Stimulated activated CD4-positive, alpha-beta T cell treated with anti-CD3 and anti-CD28 coated beads, Interleukin-1b, Interleukin-23, amount 100 ng/mL, for 24 hours (primary cell): ENCODE measurements around the gene ABTB2.
"Not testable (repeated sequence)": the region's sequence is repeated elsewhere in the genome, so short reads cannot be mapped to it uniquely, and the experiment has no call there.

ENCODE experiments used
- DNase-seq, 4 experiments: peaks; one replicate each; pipeline ENCODE4 v3.0.0-alpha.2; 2020; ENCODE audit warnings: low read depth in 4 of 4, low spot score in 1 of 4

Gene ABTB2

DNA sequence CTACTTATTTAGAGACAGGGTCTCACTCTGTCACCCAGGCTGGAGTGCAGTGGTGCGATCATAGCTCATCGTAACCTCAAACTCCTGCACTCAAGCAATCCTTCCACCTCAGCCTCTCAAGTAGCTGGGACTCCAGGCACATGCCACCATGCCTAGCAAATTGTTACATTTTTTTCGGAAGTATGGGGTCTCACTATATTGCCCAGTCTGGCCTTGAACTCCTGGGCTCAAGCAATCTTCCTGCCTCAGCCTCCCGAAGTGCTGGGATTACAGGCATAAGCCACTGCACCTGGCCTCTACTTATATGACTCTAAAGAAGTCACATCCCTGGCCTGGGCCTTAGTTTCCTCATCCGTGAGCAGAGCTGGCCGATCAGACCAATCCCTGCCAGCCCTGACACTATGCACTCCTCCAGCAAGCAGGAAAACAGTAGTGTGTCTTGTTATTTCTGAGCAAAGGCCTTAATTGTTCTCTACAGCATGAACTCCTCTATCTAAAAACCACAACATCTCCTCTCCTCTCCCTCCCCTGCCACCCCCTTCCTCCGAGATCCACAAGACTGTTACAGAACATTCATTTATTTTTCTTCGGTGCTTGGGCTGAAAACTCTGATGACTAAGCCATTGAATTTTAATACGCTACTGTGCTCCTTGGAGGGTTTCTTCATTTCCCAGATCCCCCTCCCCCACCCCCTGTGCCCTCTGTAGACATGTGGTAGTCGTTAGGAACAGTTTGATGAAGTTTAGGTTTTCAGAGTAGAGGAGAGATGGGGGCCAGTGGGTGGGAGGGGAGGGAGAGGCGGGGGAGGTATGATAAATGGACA is 91.5 kb downstream of the ABTB2 start:
- no peak for DNase-seq

GRCh38 chr11:34264303-34265110 is 93.3 kb downstream of the ABTB2 start:
- DNase-seq = no peak

- DNase-seq = no peak
Observed at GRCh38 chr11:34263441-34264091, 94.2 kb downstream of the ABTB2 start.

DNA sequence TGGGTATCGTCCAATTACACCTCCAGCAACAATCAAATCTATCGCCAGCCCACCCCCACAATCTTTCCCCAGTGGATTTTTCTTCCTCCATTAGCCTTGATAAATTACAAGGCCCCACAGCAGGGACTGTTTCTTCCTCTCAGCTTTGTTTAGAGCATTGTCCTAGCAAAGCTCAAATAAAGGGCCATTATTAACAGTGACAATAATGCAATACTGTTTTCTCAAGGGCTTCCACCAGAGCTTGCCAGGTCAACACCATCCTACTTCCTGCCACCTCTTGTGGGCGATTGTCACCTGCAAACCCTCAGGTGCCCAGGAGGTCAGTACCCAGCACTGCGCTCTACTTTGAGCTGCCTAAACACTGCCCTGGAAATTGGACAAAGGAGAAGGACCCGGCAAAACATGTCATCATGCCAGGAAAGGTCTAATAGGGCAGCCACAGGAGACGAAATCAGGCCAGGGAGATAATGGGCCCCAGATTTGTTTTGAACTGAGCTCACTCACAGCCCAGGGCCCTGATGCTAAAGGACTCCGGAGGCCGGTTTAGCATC is 95.2 kb downstream of the ABTB2 start:
- DNase-seq = no peak

DNA sequence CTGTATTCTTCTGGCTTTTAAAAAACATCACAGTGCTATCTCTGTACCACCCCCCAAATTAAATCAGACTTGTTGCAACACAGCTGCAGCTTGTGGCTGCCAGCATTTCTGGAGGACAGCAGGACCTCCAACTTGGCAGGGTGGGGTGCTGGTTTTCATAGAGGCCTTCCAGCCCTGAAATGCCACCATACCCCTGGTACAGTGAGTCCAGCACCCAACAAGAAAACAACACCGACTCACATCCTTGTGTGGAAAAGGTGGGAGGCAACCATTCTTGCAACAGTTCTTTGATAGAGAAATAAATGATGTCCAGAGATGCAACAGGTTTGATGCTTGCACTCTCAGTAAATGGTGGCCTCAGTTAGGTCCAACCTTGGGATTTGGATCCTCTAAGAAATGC is 96.0 kb downstream of the ABTB2 start:
- DNase-seq = no peak

GRCh38 chr11:34261095-34261494 is 96.7 kb downstream of the ABTB2 start:
- no peak for DNase-seq

DNA sequence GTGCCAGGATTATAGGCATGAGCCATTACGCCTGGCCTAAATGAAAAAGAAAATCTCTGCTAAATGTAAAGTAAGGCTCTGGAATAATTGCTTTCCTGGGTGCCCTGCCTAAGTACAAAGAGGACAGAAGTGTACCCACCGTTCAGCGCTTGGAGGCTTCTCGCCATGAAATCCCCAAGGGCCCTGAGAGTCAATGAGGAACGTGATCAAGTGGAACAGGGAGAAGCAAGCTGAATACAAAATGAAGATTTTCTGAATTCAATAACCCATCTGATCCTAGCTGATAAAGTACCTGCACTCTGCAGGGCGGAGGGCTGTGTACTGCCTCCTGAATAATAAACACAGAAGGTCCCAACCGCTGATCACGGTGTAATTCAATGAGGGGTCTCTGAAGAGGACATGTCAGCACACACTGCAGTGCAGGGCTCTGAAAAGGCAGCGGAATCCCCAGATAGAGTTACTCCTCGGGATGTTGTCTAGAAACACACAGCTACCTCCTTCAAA is 97.7 kb downstream of the ABTB2 start:
- no peak for DNase-seq

DNA sequence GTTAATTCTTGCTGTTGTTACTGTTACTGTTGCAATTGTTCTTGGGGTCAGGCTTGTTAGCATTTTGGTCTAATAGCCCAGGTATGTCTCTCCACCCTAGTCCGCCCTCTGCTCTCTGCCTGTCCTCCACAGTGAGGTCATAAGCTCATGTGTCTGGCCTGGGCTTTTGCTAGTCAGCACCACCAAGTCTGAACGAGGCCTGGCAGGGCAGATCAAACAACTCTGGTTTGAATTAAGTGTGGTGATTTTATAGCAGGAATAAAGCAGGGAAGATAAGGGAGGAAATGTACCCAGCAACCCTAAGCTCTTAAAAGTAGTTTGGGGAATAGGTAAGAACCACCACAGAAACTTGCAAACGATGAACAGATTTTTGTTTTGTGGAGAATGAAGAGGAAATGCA is 98.7 kb downstream of the ABTB2 start:
- no peak for DNase-seq

DNA sequence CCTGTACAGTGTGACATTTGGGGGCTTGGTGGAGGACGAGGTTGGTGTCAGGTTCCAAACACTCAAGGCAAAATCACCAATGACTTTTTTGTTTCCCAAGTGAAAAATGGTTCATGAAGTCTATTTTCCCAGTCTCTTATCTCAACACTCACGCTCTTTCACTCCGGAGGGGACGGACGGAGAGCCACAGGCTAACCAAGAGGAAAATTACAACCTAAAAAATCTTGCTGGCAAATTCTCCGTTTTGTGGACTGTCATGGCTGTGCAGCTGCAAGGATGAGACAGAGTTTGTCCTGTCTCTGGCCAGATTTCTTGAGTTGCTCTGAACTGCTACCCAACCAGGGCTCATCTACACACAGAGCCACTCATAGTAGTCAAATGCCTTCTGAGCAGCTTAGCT is 101.2 kb downstream of the ABTB2 start:
- no peak for DNase-seq

DNA sequence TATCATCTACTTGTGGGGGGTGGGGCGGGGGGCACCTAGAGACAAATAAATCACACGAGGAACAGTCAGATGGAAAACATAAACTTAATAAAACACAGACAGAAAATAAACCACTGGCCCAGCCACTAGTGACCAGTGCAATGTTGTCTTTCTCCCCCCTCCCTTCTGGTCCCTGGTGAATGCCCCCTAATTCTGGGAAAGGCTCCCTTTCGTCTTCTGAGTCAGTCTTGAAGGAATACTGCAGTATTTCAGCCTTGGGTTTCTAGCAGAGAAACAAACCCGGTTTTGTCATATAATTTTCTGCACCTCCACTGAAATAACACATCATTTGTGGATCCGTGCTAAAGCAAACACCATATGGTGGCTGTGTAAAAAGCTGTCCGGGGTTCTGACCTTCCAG is 101.7 kb downstream of the ABTB2 start:
- no peak for DNase-seq

GRCh38 chr11:34255101-34255500 is 102.7 kb downstream of the ABTB2 start:
- DNase-seq = no peak

GRCh38 chr11:34254011-34254410 is 103.8 kb downstream of the ABTB2 start:
- DNase-seq = no peak

DNA sequence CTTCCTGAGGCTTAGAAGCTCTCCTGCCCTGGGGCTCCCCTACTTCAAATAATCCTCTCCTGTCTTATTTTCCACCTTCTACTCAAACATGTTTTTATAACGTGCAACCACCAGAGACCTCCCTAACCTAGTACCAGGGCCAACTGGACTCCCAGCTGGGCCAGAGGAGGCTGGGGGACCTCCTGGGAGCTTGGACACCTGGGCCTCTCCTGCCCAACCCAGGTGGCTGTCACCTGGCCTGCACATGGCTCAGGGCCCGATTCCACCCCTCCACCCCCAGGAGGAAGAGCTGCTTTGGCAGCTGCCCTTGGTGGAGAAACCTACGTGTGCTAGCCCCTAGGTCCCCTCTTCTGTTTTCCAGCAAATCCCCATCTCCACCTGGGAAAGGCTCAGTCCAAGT is 105.2 kb downstream of the ABTB2 start:
- DNase-seq = no peak

GRCh38 chr11:34252015-34252414 is 105.8 kb downstream of the ABTB2 start:
- DNase-seq = no peak

DNA sequence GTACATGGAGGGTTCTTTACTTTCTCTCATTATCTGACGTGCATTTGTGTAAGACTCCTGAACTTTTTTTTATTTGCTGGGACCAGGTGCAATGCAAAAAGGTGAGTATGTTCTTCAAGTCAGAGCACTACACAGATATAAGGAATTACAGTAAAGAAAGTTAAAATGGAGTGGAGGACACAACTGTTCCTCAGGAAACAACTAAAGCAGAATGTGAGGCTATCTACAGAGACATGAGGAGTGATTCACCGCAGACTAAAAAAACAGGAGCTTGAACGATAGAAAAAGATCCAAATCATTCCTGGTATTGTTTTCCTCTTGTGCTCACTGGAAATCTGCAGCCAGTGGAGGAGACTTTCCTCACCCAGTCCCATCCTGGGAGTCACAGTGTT is 106.2 kb downstream of the ABTB2 start:
- DNase-seq = no peak

DNA sequence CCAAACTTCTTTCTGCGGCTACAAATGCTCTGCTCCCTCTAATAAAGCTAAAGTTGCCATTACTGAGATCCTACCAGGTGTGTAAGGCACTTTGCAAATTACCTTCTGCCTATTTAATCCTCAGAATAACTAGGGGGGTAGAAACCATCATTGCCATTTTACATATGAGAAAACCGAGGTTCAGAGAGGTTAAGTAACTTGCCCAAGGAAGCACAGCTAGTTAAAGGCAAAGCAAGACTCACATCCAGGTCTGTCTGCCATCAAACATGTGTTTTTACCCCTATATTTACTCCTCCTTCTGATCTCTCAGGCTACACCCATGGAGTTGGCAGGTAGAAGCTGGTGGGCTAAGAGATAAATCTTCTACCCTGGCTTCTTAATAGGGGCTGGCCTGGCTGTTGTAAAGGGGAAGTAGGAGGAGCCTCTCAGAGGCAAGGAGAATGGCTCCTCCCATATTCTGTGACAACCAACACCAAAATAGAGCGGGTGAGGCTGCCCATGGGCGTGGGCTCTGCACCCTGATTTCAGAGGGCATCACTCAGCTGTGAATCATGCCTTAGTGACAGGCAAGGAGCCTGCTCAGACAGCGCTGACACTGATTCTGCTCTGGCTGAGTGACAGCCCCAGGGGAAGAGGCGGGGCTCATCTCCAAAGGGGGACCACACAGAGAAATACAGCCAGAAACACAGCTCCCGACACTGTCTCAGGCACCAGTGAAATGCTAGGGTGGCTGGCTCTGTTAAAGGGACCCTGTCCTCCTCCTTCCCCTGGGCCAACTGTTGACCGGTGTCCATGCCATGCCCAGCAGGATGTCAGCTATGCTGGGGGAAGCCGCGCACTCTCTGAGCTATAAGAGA is 106.8 kb downstream of the ABTB2 start:
- peak; percentile 29 to 54 (median 50) for DNase-seq

DNA sequence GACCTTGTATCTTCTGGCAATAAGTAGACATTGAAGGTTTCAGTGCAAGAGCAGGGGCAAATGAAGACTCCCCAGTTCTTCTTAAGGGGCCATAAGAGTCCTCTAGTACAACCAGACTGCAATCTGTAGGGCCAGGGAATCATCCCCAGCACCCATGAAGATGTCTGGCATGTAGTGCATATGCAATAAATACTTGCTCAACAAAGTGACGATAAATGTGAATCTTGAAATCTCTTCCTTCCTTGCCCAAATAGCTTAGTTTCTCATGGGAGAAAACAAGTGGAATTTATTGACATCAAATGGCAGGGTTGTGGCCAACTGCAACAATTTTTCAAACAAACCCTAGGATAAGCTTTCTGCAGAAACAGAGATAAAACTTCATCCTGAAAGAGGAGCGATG is 107.6 kb downstream of the ABTB2 start:
- no peak for DNase-seq

- no peak for DNase-seq
Observed at GRCh38 chr11:34249439-34249838, 108.4 kb downstream of the ABTB2 start.

- DNase-seq = not testable (repeated sequence)
Observed at GRCh38 chr11:34246511-34246910, 111.3 kb downstream of the ABTB2 start.

- DNase-seq = no peak
Observed at GRCh38 chr11:34245041-34245440, 112.8 kb downstream of the ABTB2 start.
